GM12872 (cell line): Measurements from ENCODE around the gene ADTRP.

ENCODE experiments used
- CTCF ChIP-seq: IDR thresholded peaks from 3 replicates; pipeline ENCODE4 v1.5.1; 2011; ENCODE audit warnings: low read depth, mild to moderate bottlenecking, low read length, moderate library complexity; ENCODE audit not compliant: insufficient read depth

ADTRP gene

GRCh38 chr6:11710311-11710761 is 68.3 kb downstream of the ADTRP start:
- no peak for TF ChIP-seq CTCF

DNA sequence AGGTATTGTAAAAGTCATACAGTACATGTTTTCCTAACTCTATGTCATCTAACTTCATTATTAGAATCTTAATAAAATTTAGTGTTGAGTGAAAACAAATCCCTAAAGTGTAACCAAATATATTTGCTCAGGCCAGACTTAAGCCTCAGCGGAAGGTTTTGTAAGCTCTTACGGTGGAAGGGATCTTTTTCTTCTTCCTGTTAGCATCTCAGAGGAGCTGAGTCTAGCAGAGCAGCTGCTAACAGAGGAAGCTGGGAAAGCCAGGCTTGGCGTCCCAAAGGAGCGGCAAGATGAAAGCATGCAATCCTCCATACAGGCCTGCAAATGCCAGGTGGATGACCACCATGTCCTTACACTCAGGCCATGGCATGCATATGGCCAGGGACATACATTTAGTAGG is 72.4 kb downstream of the ADTRP start:
- no peak for TF ChIP-seq CTCF

DNA sequence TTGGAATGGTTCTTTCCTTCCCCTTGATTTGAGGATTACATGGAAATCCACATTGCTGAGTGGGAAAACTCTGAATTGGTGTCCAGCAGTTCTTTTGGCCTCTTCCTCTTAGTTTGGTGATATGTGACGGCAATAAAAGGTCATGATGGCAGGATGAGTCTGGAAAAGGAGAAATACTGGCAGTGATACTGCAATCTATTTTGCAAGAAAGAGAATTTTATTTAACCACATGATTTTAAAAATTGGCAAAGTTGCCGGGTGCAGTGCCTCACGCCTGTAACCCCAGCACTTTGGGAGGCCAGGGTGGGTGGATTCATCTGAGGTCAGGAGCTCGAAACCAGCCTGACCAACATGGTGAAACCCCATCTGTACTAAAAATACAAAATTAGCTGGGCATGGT is 73.1 kb downstream of the ADTRP start:
- no peak for TF ChIP-seq CTCF

GRCh38 chr6:11705069-11705468 is 73.5 kb downstream of the ADTRP start:
- no peak for TF ChIP-seq CTCF

GRCh38 chr6:11703725-11704124 is 74.9 kb downstream of the ADTRP start:
- TF ChIP-seq CTCF = no peak

DNA sequence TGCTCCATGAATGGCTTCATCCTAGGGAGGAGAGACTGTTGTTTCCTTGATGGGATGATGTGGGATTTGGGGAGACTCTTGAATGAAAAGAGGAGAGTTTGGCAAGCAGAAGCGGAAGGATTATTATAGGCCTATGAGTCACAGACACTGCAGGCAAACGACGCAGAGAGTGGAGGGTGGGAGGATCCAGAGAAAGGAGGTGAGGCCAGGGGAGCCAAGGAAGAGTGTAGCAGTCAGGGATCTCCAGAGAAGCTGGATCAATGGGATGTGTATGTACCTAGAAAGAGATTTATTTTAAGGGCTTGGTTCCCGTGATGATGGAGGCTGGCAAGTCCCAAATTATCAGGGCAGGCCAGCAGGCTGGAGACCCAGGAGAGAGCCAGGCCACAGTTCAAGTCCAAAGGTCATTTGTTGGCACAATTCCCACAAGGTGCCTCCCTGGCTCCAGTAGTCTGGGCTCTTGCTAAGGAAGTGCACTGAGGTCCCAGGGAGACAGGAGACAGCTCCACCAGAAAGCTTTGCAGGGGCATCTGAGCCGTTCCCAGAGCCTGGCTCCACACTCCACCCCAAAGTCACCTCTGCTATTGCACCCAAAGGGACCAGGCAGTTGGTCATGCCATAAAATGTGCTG is 76.0 kb downstream of the ADTRP start:
- no peak for TF ChIP-seq CTCF

GRCh38 chr6:11702089-11702488 is 76.5 kb downstream of the ADTRP start:
- no peak for TF ChIP-seq CTCF
